ENCODE results near the gene CCND3.

Gene CCND3

GRCh38 chr6:41934278-41935192 lies 7.1 kb downstream of the CCND3 start:
- intact Hi-C loops (cut with DNase I), result loop anchor here (5.0 kb wide), 2 partner anchors 108 to 147 kb away; partner anchors contain the start of gene TOMM6
- no peak for DNase-seq

GRCh38 chr6:41932378-41932777 lies 9.2 kb downstream of the CCND3 start:
- intact Hi-C loops (cut with DNase I), result no loop called here

GRCh38 chr6:41931792-41932191 lies 9.8 kb downstream of the CCND3 start:
- no peak for DNase-seq
- intact Hi-C loops (cut with DNase I), result no loop called here

More at GRCh38 chr6:41932378-41932777, 9.2 kb downstream of the CCND3 start:
- no peak for DNase-seq

- no peak for DNase-seq
- intact Hi-C loops (cut with DNase I), result no loop called here
Measured at GRCh38 chr6:41929924-41930323, 11.7 kb downstream of the CCND3 start.

- intact Hi-C loops (cut with DNase I), result no loop called here
- no peak for DNase-seq
Measured at GRCh38 chr6:41927253-41927652, 14.4 kb downstream of the CCND3 start.

GRCh38 chr6:41922154-41922553 lies 19.5 kb downstream of the CCND3 start:
- DNase-seq, result no peak

GRCh38 chr6:41921712-41921998 lies 20.0 kb downstream of the CCND3 start:
- DNase-seq, result no peak
- intact Hi-C loops (cut with DNase I), result loop anchor here (1.0 to 5.0 kb wide), 4 partner anchors 27 to 296 kb away; partner anchors contain the start of genes MRPS10, TAF8, TOMM6 and USP49

More at GRCh38 chr6:41922154-41922553, 19.5 kb downstream of the CCND3 start:
- intact Hi-C loops (cut with DNase I), result loop anchor here (5.0 kb wide), 1 partner anchor 295 kb away; the partner anchor contains the start of gene MRPS10

- DNase-seq, result peak; percentile 92 to 99 (median 96)
- intact Hi-C loops (cut with DNase I), result loop anchor here (1.0 to 5.0 kb wide), 4 partner anchors 26 to 296 kb away; partner anchors contain the start of genes MRPS10, TAF8, TOMM6 and USP49
Measured at GRCh38 chr6:41920921-41921711, 20.5 kb downstream of the CCND3 start, which contains the start of the genes BYSL and MED20. BYSL (plus strand) TSS chr6:41921499; CDS start chr6:41921563, 64 bp downstream. MED20 (minus strand) TSS chr6:41921139; CDS start chr6:41921018, 121 bp downstream.

- intact Hi-C loops (cut with DNase I), result no loop called here
Measured at GRCh38 chr6:41917528-41917927, 24.1 kb downstream of the CCND3 start.

GRCh38 chr6:41914869-41915530 lies 26.6 kb downstream of the CCND3 start:
- intact Hi-C loops (cut with DNase I), result no loop called here
- DNase-seq, result no peak

More at GRCh38 chr6:41917528-41917927, 24.1 kb downstream of the CCND3 start:
- DNase-seq, result no peak

- no peak for DNase-seq
- intact Hi-C loops (cut with DNase I), result no loop called here
Measured at GRCh38 chr6:41914343-41914742, 27.3 kb downstream of the CCND3 start.

GRCh38 chr6:41909727-41910126 lies 31.9 kb downstream of the CCND3 start:
- DNase-seq, result no peak
- intact Hi-C loops (cut with DNase I), result no loop called here

GRCh38 chr6:41901882-41902519 lies 39.6 kb downstream of the CCND3 start:
- no peak for DNase-seq
- intact Hi-C loops (cut with DNase I), result no loop called here

- no peak for DNase-seq
- intact Hi-C loops (cut with DNase I), result no loop called here
Measured at GRCh38 chr6:41900861-41901260, 40.7 kb downstream of the CCND3 start.

GRCh38 chr6:41896281-41896680 lies 45.3 kb downstream of the CCND3 start:
- DNase-seq, result no peak
- intact Hi-C loops (cut with DNase I), result no loop called here

GRCh38 chr6:41895300-41896233 lies 46.0 kb downstream of the CCND3 start, which contains the start of gene USP49:
USP49 (minus strand) TSS chr6:41895375; CDS start chr6:41806983, 88,392 bp downstream.
- intact Hi-C loops (cut with DNase I), result loop anchor here (2.0 kb wide), 1 partner anchor 25 kb away; the partner anchor contains the start of genes BYSL and MED20
- peak; percentile 78 to 95 (median 91) for DNase-seq
